ENCODE data around the gene ACCS. TPM values are rescaled to one million over a fixed set of nuclear protein-coding genes. Genes with fewer than 3 reads are reported as not detected.
A peak's percentile ranks its signal among the peaks of the same experiment; 100 is the strongest.

Gene ACCS
- total and polyA plus RNA-seq, 2 donors, result 6.5 to 27.2 TPM

- Histone ChIP-seq H3K27ac (ENCODE audit: low read depth in 1 of 2, low read length in 1 of 2) (no peak overlapping the region), H3K27me3 (ENCODE audit: control insufficient read depth in 2 of 2, insufficient read depth in 1 of 2, low read length in 1 of 2) (no peaks in the 10 kb centered on the region), H3K4me1 (ENCODE audit: control insufficient read depth in 2 of 2, insufficient read depth in 2 of 2, low read length in 2 of 2) (no peaks in the 10 kb centered on the region), H3K36me3 (ENCODE audit: control insufficient read depth in 2 of 2, insufficient read depth in 2 of 2, low read length in 1 of 2) (peaks cover 0 to 2% of the 10 kb centered on the region in 2 donors), H3K9me3 (ENCODE audit: control insufficient read depth in 2 of 2, insufficient read depth in 1 of 2, low read length in 1 of 2) (peaks cover 0 to 3% of the 10 kb centered on the region in 2 donors), H3K4me3 (ENCODE audit: low read length in 2 of 2) (no peak overlapping the region)
- 95% methylated on average over 9 of the region's 9 CpGs for WGBS
- DNase-seq (ENCODE audit: low read depth in 6 of 9, low spot score in 9 of 9), result no peak
These were observed 14.9 kb downstream of the ACCS start for GRCh38 chr11:44080951-44081350.

- no peak overlapping the region for H3K4me3 ChIP-seq (ENCODE audit: low read length in 2 of 2)
- H3K36me3 ChIP-seq (ENCODE audit: control insufficient read depth in 2 of 2, insufficient read depth in 2 of 2, low read length in 1 of 2), result peaks cover 0 to 2% of the 10 kb centered on the region in 2 donors
- H3K27ac ChIP-seq (ENCODE audit: low read depth in 1 of 2, low read length in 1 of 2), result no peak overlapping the region
- DNase-seq (ENCODE audit: low read depth in 6 of 9, low spot score in 9 of 9), result no peak
- H3K27me3 ChIP-seq (ENCODE audit: control insufficient read depth in 2 of 2, insufficient read depth in 1 of 2, low read length in 1 of 2), result no peaks in the 10 kb centered on the region
- 96% methylated on average over 4 of the region's 4 CpGs for WGBS
- H3K4me1 ChIP-seq (ENCODE audit: control insufficient read depth in 2 of 2, insufficient read depth in 2 of 2, low read length in 2 of 2), result no peaks in the 10 kb centered on the region
- peaks cover 0 to 3% of the 10 kb centered on the region in 2 donors for H3K9me3 ChIP-seq (ENCODE audit: control insufficient read depth in 2 of 2, insufficient read depth in 1 of 2, low read length in 1 of 2)
These were observed 16.6 kb downstream of the ACCS start for GRCh38 chr11:44082645-44083044.

GRCh38 chr11:44083433-44083832 is 17.4 kb downstream of the ACCS start:
- Histone ChIP-seq H3K4me3 (ENCODE audit: low read length in 2 of 2) (no peak overlapping the region), H3K4me1 (ENCODE audit: control insufficient read depth in 2 of 2, insufficient read depth in 2 of 2, low read length in 2 of 2) (no peaks in the 10 kb centered on the region), H3K27ac (ENCODE audit: low read depth in 1 of 2, low read length in 1 of 2) (no peak overlapping the region), H3K27me3 (ENCODE audit: control insufficient read depth in 2 of 2, insufficient read depth in 1 of 2, low read length in 1 of 2) (no peaks in the 10 kb centered on the region), H3K9me3 (ENCODE audit: control insufficient read depth in 2 of 2, insufficient read depth in 1 of 2, low read length in 1 of 2) (peaks cover 0 to 3% of the 10 kb centered on the region in 2 donors), H3K36me3 (ENCODE audit: control insufficient read depth in 2 of 2, insufficient read depth in 2 of 2, low read length in 1 of 2) (peaks cover 0 to 2% of the 10 kb centered on the region in 2 donors)
- 98% methylated on average over 10 of the region's 10 CpGs for WGBS
- DNase-seq (ENCODE audit: low read depth in 6 of 9, low spot score in 9 of 9), result no peak

GRCh38 chr11:44083906-44084305 is 17.8 kb downstream of the ACCS start:
- no peak for DNase-seq (ENCODE audit: low read depth in 6 of 9, low spot score in 9 of 9)
- Histone ChIP-seq H3K27me3 (ENCODE audit: control insufficient read depth in 2 of 2, insufficient read depth in 1 of 2, low read length in 1 of 2) (no peaks in the 10 kb centered on the region), H3K27ac (ENCODE audit: low read depth in 1 of 2, low read length in 1 of 2) (no peak overlapping the region), H3K4me1 (ENCODE audit: control insufficient read depth in 2 of 2, insufficient read depth in 2 of 2, low read length in 2 of 2) (no peaks in the 10 kb centered on the region), H3K36me3 (ENCODE audit: control insufficient read depth in 2 of 2, insufficient read depth in 2 of 2, low read length in 1 of 2) (peaks cover 0 to 2% of the 10 kb centered on the region in 2 donors), H3K9me3 (ENCODE audit: control insufficient read depth in 2 of 2, insufficient read depth in 1 of 2, low read length in 1 of 2) (peaks cover 0 to 3% of the 10 kb centered on the region in 2 donors), H3K4me3 (ENCODE audit: low read length in 2 of 2) (no peak overlapping the region)
- 97% methylated on average over 5 of the region's 5 CpGs for whole genome bisulfite sequencing

- no peaks in the 10 kb centered on the region for H3K27me3 ChIP-seq (ENCODE audit: control insufficient read depth in 2 of 2, insufficient read depth in 1 of 2, low read length in 1 of 2)
- DNase-seq (ENCODE audit: low read depth in 6 of 9, low spot score in 9 of 9), result no peak
- WGBS, result 100% methylated on average over 1 of the region's 1 CpG
- no peaks in the 10 kb centered on the region for H3K4me1 ChIP-seq (ENCODE audit: control insufficient read depth in 2 of 2, insufficient read depth in 2 of 2, low read length in 2 of 2)
- peaks cover 0 to 2% of the 10 kb centered on the region in 2 donors for H3K36me3 ChIP-seq (ENCODE audit: control insufficient read depth in 2 of 2, insufficient read depth in 2 of 2, low read length in 1 of 2)
- no peak overlapping the region for H3K27ac ChIP-seq (ENCODE audit: low read depth in 1 of 2, low read length in 1 of 2)
- peaks cover 0 to 3% of the 10 kb centered on the region in 2 donors for H3K9me3 ChIP-seq (ENCODE audit: control insufficient read depth in 2 of 2, insufficient read depth in 1 of 2, low read length in 1 of 2)
- no peak overlapping the region for H3K4me3 ChIP-seq (ENCODE audit: low read length in 2 of 2)
These were observed 19.3 kb downstream of the ACCS start for GRCh38 chr11:44085330-44085729.

- no peak for DNase-seq (ENCODE audit: low read depth in 6 of 9, low spot score in 9 of 9)
- WGBS, result 27% methylated on average over 4 of the region's 4 CpGs
- Histone ChIP-seq H3K36me3 (ENCODE audit: control insufficient read depth in 2 of 2, insufficient read depth in 2 of 2, low read length in 1 of 2) (no peaks in the 10 kb centered on the region), H3K4me3 (ENCODE audit: low read length in 2 of 2) (no peak overlapping the region), H3K9me3 (ENCODE audit: control insufficient read depth in 2 of 2, insufficient read depth in 1 of 2, low read length in 1 of 2) (peaks cover 0 to 3% of the 10 kb centered on the region in 2 donors), H3K27ac (ENCODE audit: low read depth in 1 of 2, low read length in 1 of 2) (no peak overlapping the region), H3K4me1 (ENCODE audit: control insufficient read depth in 2 of 2, insufficient read depth in 2 of 2, low read length in 2 of 2) (no peaks in the 10 kb centered on the region), H3K27me3 (ENCODE audit: control insufficient read depth in 2 of 2, insufficient read depth in 1 of 2, low read length in 1 of 2) (no peaks in the 10 kb centered on the region)
These were observed 22.3 kb downstream of the ACCS start for GRCh38 chr11:44088377-44088776.

GRCh38 chr11:44088871-44089270 is 22.8 kb downstream of the ACCS start:
- H3K27ac ChIP-seq (ENCODE audit: low read depth in 1 of 2, low read length in 1 of 2), result no peak overlapping the region
- WGBS, result 95% methylated on average over 4 of the region's 4 CpGs
- no peaks in the 10 kb centered on the region for H3K4me1 ChIP-seq (ENCODE audit: control insufficient read depth in 2 of 2, insufficient read depth in 2 of 2, low read length in 2 of 2)
- no peaks in the 10 kb centered on the region for H3K27me3 ChIP-seq (ENCODE audit: control insufficient read depth in 2 of 2, insufficient read depth in 1 of 2, low read length in 1 of 2)
- peaks cover 0 to 3% of the 10 kb centered on the region in 2 donors for H3K9me3 ChIP-seq (ENCODE audit: control insufficient read depth in 2 of 2, insufficient read depth in 1 of 2, low read length in 1 of 2)
- no peaks in the 10 kb centered on the region for H3K36me3 ChIP-seq (ENCODE audit: control insufficient read depth in 2 of 2, insufficient read depth in 2 of 2, low read length in 1 of 2)
- H3K4me3 ChIP-seq (ENCODE audit: low read length in 2 of 2), result no peak overlapping the region
- no peak for DNase-seq (ENCODE audit: low read depth in 6 of 9, low spot score in 9 of 9)

- 98% methylated on average over 1 of the region's 1 CpG for WGBS
These were observed 24.5 kb downstream of the ACCS start for GRCh38 chr11:44090539-44090938.

GRCh38 chr11:44094260-44094868 is 28.3 kb downstream of the ACCS start:
- 35% methylated on average over 11 of the region's 11 CpGs for WGBS
- Histone ChIP-seq H3K4me3 (ENCODE audit: low read length in 2 of 2) (no peak overlapping the region), H3K9me3 (ENCODE audit: control insufficient read depth in 2 of 2, insufficient read depth in 1 of 2, low read length in 1 of 2) (no peaks in the 10 kb centered on the region), H3K36me3 (ENCODE audit: control insufficient read depth in 2 of 2, insufficient read depth in 2 of 2, low read length in 1 of 2) (no peaks in the 10 kb centered on the region), H3K27ac (ENCODE audit: low read depth in 1 of 2, low read length in 1 of 2) (no peak overlapping the region), H3K4me1 (ENCODE audit: control insufficient read depth in 2 of 2, insufficient read depth in 2 of 2, low read length in 2 of 2) (peaks cover 9 to 10% of the 10 kb centered on the region in 2 donors), H3K27me3 (ENCODE audit: control insufficient read depth in 2 of 2, insufficient read depth in 1 of 2, low read length in 1 of 2) (peaks cover 0 to 6% of the 10 kb centered on the region in 2 donors)
- DNase-seq (ENCODE audit: low read depth in 6 of 9, low spot score in 9 of 9), result peak; percentile 43 to 90 (median 82)

More at GRCh38 chr11:44090539-44090938, 24.5 kb downstream of the ACCS start:
- peaks cover 2 to 3% of the 10 kb centered on the region in 2 donors for H3K4me1 ChIP-seq (ENCODE audit: control insufficient read depth in 2 of 2, insufficient read depth in 2 of 2, low read length in 2 of 2)
- H3K4me3 ChIP-seq (ENCODE audit: low read length in 2 of 2), result no peak overlapping the region
- no peak overlapping the region for H3K27ac ChIP-seq (ENCODE audit: low read depth in 1 of 2, low read length in 1 of 2)
- no peaks in the 10 kb centered on the region for H3K27me3 ChIP-seq (ENCODE audit: control insufficient read depth in 2 of 2, insufficient read depth in 1 of 2, low read length in 1 of 2)
- no peak for DNase-seq (ENCODE audit: low read depth in 6 of 9, low spot score in 9 of 9)
- no peaks in the 10 kb centered on the region for H3K9me3 ChIP-seq (ENCODE audit: control insufficient read depth in 2 of 2, insufficient read depth in 1 of 2, low read length in 1 of 2)
- no peaks in the 10 kb centered on the region for H3K36me3 ChIP-seq (ENCODE audit: control insufficient read depth in 2 of 2, insufficient read depth in 2 of 2, low read length in 1 of 2)
